ENCODE measurements around the gene NOP9. TPM values are rescaled to one million over a fixed set of nuclear protein-coding genes. Genes with fewer than 3 reads are reported as not detected.
"Not testable (repeated sequence)": the region's sequence is repeated elsewhere in the genome, so short reads cannot be mapped to it uniquely, and the experiment has no call there.

Gene NOP9
- total RNA-seq, 2 experiments from 2014 or later: 33.5 to 33.6 TPM

- peaks cover 27% of the 10 kb centered on the region for H3K27me3 Mint-ChIP-seq
- POLR2A ChIA-PET: no interaction called here
- no peak overlapping the region for H3K4me3 Mint-ChIP-seq
- no peak for DNase-seq
- CTCF ChIA-PET: interaction anchor here (1.3 to 5.7 kb wide), 3 partner anchors 14 to 89 kb away, joined by 3 to 70 read pairs (median 8); partner anchors contain the start of gene ADCY4
- ATAC-seq: no peak
- no peak overlapping the region for H3K27ac Mint-ChIP-seq
- H3K36me3 Mint-ChIP-seq (ENCODE audit: low read depth): no peaks in the 10 kb centered on the region
- H3K9me3 Mint-ChIP-seq: no peaks in the 10 kb centered on the region
- no peaks in the 10 kb centered on the region for H3K4me1 Mint-ChIP-seq (ENCODE audit: low read depth)
- no peak for TF ChIP-seq CTCF (IDR thresholded peaks at IDR 0.05)
- intact Hi-C loops (cut with micrococcal nuclease): no loop called here
These were observed 47.5 kb downstream of the NOP9 start for GRCh38 chr14:24347134-24347533.

- ATAC-seq: no peak
- no peak overlapping the region for H3K4me3 Mint-ChIP-seq
- POLR2A ChIA-PET: interaction anchor here (0.6 to 0.7 kb wide), 2 partner anchors 63 to 962 kb away, joined by 3 to 4 read pairs; no protein-coding TSS in a partner anchor
These were observed 48.5 kb downstream of the NOP9 start for GRCh38 chr14:24348186-24348585.

GRCh38 chr14:24349742-24350141 is 50.1 kb downstream of the NOP9 start:
- ChIA-PET CTCF (interaction anchor here (1.0 to 1.3 kb wide), 5 partner anchors 9 to 36 kb away, joined by 3 to 4 read pairs (median 3); no protein-coding TSS in a partner anchor), POLR2A (no interaction called here)
- Mint-ChIP-seq H3K27me3 (peaks cover 38% of the 10 kb centered on the region), H3K36me3 (ENCODE audit: low read depth) (no peaks in the 10 kb centered on the region), H3K4me3 (no peak overlapping the region), H3K27ac (no peak overlapping the region), H3K4me1 (ENCODE audit: low read depth) (peaks cover 3% of the 10 kb centered on the region), H3K9me3 (no peaks in the 10 kb centered on the region)
- DNase-seq (no peak), ATAC-seq (no peak)
- no peak for TF ChIP-seq CTCF (IDR thresholded peaks at IDR 0.05)
- intact Hi-C loops (cut with micrococcal nuclease): no loop called here

More at GRCh38 chr14:24348186-24348585, 48.5 kb downstream of the NOP9 start:
- H3K4me1 Mint-ChIP-seq (ENCODE audit: low read depth): no peaks in the 10 kb centered on the region
- no peak overlapping the region for H3K27ac Mint-ChIP-seq
- H3K27me3 Mint-ChIP-seq: peaks cover 31% of the 10 kb centered on the region
- intact Hi-C loops (cut with micrococcal nuclease): no loop called here
- no peaks in the 10 kb centered on the region for H3K36me3 Mint-ChIP-seq (ENCODE audit: low read depth)
- TF ChIP-seq CTCF (IDR thresholded peaks at IDR 0.05): no peak
- CTCF ChIA-PET: interaction anchor here (1.0 to 5.7 kb wide), 2 partner anchors 8 to 15 kb away, joined by 3 to 70 read pairs; partner anchors contain the start of genes ADCY4 and RIPK3
- DNase-seq: no peak
- H3K9me3 Mint-ChIP-seq: no peaks in the 10 kb centered on the region

- no peak for TF ChIP-seq CTCF (IDR thresholded peaks at IDR 0.05)
- H3K4me1 Mint-ChIP-seq (ENCODE audit: low read depth): peaks cover 3% of the 10 kb centered on the region
- POLR2A ChIA-PET: no interaction called here
- intact Hi-C loops (cut with micrococcal nuclease): no loop called here
- no peaks in the 10 kb centered on the region for H3K36me3 Mint-ChIP-seq (ENCODE audit: low read depth)
- no peaks in the 10 kb centered on the region for H3K9me3 Mint-ChIP-seq
- CTCF ChIA-PET: interaction anchor here (0.8 to 3.1 kb wide), 8 partner anchors 11 to 85 kb away, joined by 3 to 15 read pairs (median 4); partner anchors contain the start of genes CIDEB and RIPK3
- DNase-seq (no peak), ATAC-seq (no peak)
- no peak overlapping the region for H3K27ac Mint-ChIP-seq
- H3K27me3 Mint-ChIP-seq: peaks cover 35% of the 10 kb centered on the region
- no peak overlapping the region for H3K4me3 Mint-ChIP-seq
These were observed 51.9 kb downstream of the NOP9 start for GRCh38 chr14:24351517-24351916.

GRCh38 chr14:24353559-24354481 is 54.2 kb downstream of the NOP9 start:
- CTCF ChIA-PET: interaction anchor here (1.7 to 3.1 kb wide), 2 partner anchors 20 to 77 kb away, joined by 5 to 15 read pairs; no protein-coding TSS in a partner anchor
- DNase-seq: no peak
- TF ChIP-seq CTCF (IDR thresholded peaks at IDR 0.05): no peak
- H3K4me3 Mint-ChIP-seq: no peak overlapping the region
- ATAC-seq: no peak
- intact Hi-C loops (cut with micrococcal nuclease): no loop called here
- H3K27me3 Mint-ChIP-seq: peaks cover 30% of the 10 kb centered on the region
- no peaks in the 10 kb centered on the region for H3K9me3 Mint-ChIP-seq
- peaks cover 3% of the 10 kb centered on the region for H3K4me1 Mint-ChIP-seq (ENCODE audit: low read depth)
- no peak overlapping the region for H3K27ac Mint-ChIP-seq
- no peaks in the 10 kb centered on the region for H3K36me3 Mint-ChIP-seq (ENCODE audit: low read depth)
- POLR2A ChIA-PET: no interaction called here

- H3K27ac Mint-ChIP-seq; ATAC-seq; H3K9me3 Mint-ChIP-seq; H3K4me1 Mint-ChIP-seq (ENCODE audit: low read depth); POLR2A ChIA-PET; H3K36me3 Mint-ChIP-seq (ENCODE audit: low read depth); intact Hi-C loops (cut with micrococcal nuclease); DNase-seq; H3K4me3 Mint-ChIP-seq: not testable (repeated sequence)
- CTCF ChIA-PET: interaction anchor here (1.7 kb wide), 1 partner anchor 77 kb away, joined by 5 read pairs; no protein-coding TSS in a partner anchor
- peaks cover 28% of the 10 kb centered on the region for H3K27me3 Mint-ChIP-seq
These were observed 54.8 kb downstream of the NOP9 start for GRCh38 chr14:24354482-24354825.
